GM18526 (cell line): ENCODE measurements around the gene ZDHHC1.

Experiments
- POLR2A ChIP-seq: IDR thresholded peaks from 3 replicates; pipeline ENCODE4 v1.6.1; 2011; ENCODE audit not compliant: insufficient read length; ENCODE audit errors: extremely low read depth

ZDHHC1 gene

DNA sequence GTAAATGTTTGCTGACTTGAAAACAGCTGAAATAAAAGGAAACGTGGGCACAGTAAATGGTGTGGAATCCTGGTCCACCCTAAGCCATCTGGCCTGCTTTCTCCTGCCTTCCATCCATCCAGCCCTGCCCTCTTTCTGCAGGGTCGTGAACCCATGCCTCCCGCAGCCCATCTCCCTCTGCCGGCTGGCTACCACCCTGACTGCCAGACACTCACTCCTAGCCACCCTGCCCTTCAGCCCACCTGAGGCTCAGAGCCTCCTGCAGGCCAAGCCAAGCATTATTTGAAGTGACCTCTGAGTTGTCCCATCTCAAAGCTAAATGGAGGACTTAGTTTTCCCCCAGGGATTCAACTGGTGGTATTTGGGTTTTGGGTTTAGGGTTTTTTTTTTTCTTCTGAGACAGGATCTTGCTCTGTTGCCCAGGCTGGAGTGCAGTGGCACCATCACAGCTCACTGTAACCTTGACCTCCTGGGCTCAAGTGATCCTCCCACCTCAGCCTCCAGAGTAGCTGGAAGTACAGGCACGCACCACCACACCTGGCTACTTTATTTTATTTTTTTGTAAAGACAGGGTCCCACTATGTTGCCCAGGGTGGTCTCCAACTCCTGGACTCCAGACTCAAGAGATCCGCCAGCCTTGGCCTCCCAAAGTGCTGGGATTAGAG is 8.4 kb downstream of the ZDHHC1 start:
- no peak for TF ChIP-seq POLR2A

GRCh38 chr16:67407176-67407787 is 9.0 kb downstream of the ZDHHC1 start:
- TF ChIP-seq POLR2A: no peak

DNA sequence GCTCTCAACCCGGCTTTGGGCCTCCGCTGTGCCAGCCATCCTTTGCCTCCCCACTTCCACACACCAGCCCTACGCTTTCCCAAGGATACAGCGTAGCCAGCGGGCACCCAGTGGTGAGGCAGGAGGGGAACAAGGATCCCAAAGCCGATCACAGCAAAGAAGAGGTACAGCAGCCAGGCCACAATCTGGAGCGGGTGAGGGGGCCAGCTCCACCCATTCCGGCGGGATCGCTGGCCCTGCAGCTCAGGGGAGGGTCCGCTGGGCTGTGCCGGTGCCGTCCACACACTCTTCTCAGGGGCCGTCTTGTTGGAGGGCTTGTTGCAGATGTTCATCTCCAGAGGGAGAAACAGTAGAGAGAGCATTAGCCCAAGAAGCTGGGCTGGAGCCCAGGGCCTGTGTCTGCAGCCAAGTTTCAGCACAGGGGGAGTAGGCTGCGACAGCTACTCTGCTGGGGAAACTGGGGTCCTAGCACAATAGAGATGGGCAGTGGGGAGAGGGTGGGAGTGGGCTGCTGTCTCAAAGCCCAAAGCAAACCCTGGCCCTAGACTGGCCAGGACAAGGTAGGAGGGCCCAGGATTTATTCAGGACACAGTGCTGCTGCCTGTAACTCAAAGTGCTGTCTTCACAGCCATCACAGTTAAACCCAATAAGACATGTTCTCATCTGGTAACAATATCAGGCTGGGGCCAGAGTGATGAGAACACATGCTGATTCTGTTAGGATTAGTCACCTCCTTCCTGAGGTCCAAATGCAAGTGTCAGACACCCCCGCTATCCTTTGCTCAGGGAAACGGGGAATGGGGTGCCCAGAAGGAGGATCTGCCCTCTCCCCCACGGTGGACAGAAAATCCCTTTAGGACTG is 9.9 kb downstream of the ZDHHC1 start:
- no peak for TF ChIP-seq POLR2A

DNA sequence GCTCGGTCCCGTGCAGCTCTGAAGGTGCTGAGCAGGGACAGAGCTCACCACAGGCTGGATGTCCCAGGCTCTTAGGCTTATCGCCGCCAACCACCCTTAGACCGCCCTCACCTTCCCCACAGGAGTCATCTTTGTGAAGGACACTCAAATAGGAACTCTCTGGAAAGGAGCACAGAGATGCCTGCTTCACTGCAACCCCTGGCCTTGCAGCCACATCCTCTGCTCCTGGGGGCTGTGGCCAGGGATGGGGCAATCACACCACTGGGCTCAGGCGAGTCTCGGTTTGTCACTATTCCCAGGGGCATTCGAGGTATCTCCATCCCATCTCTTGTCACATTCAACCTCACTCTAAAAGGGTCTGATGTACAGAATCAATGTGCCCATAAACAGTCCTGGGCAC is 10.9 kb downstream of the ZDHHC1 start:
- no peak for TF ChIP-seq POLR2A

GRCh38 chr16:67404740-67405226 is 11.5 kb downstream of the ZDHHC1 start:
- TF ChIP-seq POLR2A: no peak

- TF ChIP-seq POLR2A: no peak
These were observed 12.2 kb downstream of the ZDHHC1 start for GRCh38 chr16:67403976-67404555.

GRCh38 chr16:67400901-67401300 is 15.4 kb downstream of the ZDHHC1 start:
- TF ChIP-seq POLR2A: no peak

GRCh38 chr16:67399749-67400704 is 16.2 kb downstream of the ZDHHC1 start:
- TF ChIP-seq POLR2A: no peak

DNA sequence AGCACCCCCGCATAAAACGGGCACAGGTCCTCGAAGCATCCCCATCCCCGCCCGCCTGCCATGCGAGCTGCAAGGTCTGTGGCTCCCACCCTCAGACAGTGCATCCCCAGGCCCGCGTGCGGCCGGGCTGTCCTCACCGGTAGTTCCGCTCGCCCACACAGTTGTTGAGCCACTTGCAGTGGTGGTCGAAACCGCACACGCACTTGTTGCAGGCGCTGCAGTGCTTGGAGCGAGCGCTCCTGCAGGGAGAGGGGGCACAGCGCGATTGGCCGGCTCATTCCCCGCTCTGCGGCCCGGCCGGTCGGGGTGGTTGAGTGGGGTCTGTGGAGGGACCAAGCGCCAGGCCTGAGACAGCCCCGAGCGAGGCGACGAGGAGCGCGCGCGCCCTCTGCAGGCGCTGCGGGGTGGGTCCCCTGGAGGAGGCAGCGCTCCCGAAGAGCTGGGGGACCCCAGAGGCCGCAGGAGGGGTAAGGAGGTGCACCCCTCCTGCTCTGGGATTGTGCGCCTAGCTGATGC is 17.0 kb downstream of the ZDHHC1 start:
- TF ChIP-seq POLR2A: no peak

DNA sequence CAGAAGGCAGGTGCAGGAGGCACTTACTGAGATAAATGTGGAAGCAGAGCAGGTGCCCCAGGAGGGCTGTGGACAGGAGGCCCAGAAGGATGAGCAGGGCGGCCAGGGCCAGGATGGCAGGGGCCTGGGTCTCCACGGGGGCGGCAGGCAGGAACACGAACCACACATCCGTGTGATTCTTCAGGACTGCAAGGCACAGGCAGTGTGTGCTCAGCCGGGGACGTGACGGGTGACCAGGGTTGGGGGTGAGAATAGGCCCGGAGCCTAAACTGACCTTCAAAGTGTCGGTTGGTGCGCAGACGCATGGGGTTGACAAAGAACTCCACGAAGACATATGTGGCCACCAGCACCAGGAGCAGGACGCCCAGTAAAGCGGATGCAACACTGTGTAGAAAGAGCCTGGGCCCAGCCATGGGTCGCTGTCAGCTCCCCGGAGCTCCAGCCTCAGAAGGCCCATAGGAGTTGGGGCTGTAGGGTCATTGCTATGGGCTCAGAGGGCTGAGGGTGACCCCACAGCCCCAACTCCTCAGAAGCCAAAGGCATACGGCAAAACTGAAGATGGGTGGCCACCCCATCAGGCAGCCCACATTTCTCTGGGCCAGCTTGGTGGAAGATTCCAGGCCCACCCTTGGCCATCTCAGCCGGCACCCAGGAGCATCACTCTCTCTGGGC is 17.6 kb downstream of the ZDHHC1 start:
- no peak for TF ChIP-seq POLR2A

- TF ChIP-seq POLR2A: no peak
These were observed 18.3 kb downstream of the ZDHHC1 start for GRCh38 chr16:67397812-67398545.

GRCh38 chr16:67397036-67397801 is 19.1 kb downstream of the ZDHHC1 start:
- no peak for TF ChIP-seq POLR2A

- TF ChIP-seq POLR2A: no peak
These were observed 19.9 kb downstream of the ZDHHC1 start for GRCh38 chr16:67396159-67397035.
